ENCODE results near the gene OR2F2. TPM values are rescaled to one million over a fixed set of nuclear protein-coding genes. Genes with fewer than 3 reads are reported as not detected.

The OR2F2 gene
- total and polyA plus RNA-seq, 7 experiments from 2014 or later: not detected

- no peak for ATAC-seq
- Mint-ChIP-seq H3K27me3 (peaks cover 6 to 27% (median 19%) of the 10 kb centered on the region in 5 donors), H3K9me3 (peaks cover 0 to 11% (median 2%) of the 10 kb centered on the region in 11 donors), H3K4me3 (no peak overlapping the region), H3K36me3 (peaks cover 0 to 4% (median 0%) of the 10 kb centered on the region in 5 donors), H3K4me1 (no peaks in the 10 kb centered on the region), H3K27ac (no peak overlapping the region)
- no peaks in the 10 kb centered on the region for H3K4me1 ChIP-seq (ENCODE audit: control insufficient read depth in 2 of 2, insufficient read depth in 2 of 2, low read length in 2 of 2)
- ChIA-PET CTCF (no interaction called here), POLR2A (no interaction called here)
- H3K27me3 ChIP-seq (ENCODE audit: control insufficient read depth in 2 of 2, insufficient read depth in 2 of 2, low read length in 2 of 2): no peaks in the 10 kb centered on the region
- no peaks in the 10 kb centered on the region for H3K36me3 ChIP-seq (ENCODE audit: control insufficient read depth in 2 of 3, insufficient read depth in 3 of 3, low read length in 3 of 3)
- intact Hi-C loops (cut with micrococcal nuclease): no loop called here
- H3K9me3 ChIP-seq (ENCODE audit: control insufficient read depth in 2 of 3, low read length in 3 of 3): no peaks in the 10 kb centered on the region
- H3K4me3 ChIP-seq (ENCODE audit: low read length): no peak overlapping the region
- H3K27ac ChIP-seq (ENCODE audit: low read depth, low read length): no peak overlapping the region
- DNase-seq: no peak
These were observed 38.9 kb downstream of the OR2F2 start for GRCh38 chr7:143973870-143974416.

GRCh38 chr7:143974459-143974858 is 39.4 kb downstream of the OR2F2 start:
- no peaks in the 10 kb centered on the region for H3K9me3 ChIP-seq (ENCODE audit: control insufficient read depth in 2 of 3, low read length in 3 of 3)
- intact Hi-C loops (cut with micrococcal nuclease): no loop called here
- no peaks in the 10 kb centered on the region for H3K4me1 ChIP-seq (ENCODE audit: control insufficient read depth in 2 of 2, insufficient read depth in 2 of 2, low read length in 2 of 2)
- DNase-seq (no peak), ATAC-seq (no peak)
- no peak overlapping the region for H3K27ac ChIP-seq (ENCODE audit: low read depth, low read length)
- H3K36me3 Mint-ChIP-seq: peaks cover 0 to 4% (median 0%) of the 10 kb centered on the region in 5 donors
- H3K27me3 ChIP-seq (ENCODE audit: control insufficient read depth in 2 of 2, insufficient read depth in 2 of 2, low read length in 2 of 2): no peaks in the 10 kb centered on the region
- no peaks in the 10 kb centered on the region for H3K36me3 ChIP-seq (ENCODE audit: control insufficient read depth in 2 of 3, insufficient read depth in 3 of 3, low read length in 3 of 3)
- ChIA-PET POLR2A (no interaction called here), CTCF (no interaction called here)
- no peak overlapping the region for H3K4me3 ChIP-seq (ENCODE audit: low read length)
- no peak overlapping the region for H3K27ac Mint-ChIP-seq
- H3K4me1 Mint-ChIP-seq: no peaks in the 10 kb centered on the region
- H3K27me3 Mint-ChIP-seq: peaks cover 6 to 27% (median 18%) of the 10 kb centered on the region in 5 donors
- peaks cover 0 to 11% (median 2%) of the 10 kb centered on the region in 11 donors for H3K9me3 Mint-ChIP-seq
- no peak overlapping the region for H3K4me3 Mint-ChIP-seq

- no peak for ATAC-seq
- Histone ChIP-seq H3K36me3 (ENCODE audit: control insufficient read depth in 2 of 3, insufficient read depth in 3 of 3, low read length in 3 of 3) (no peaks in the 10 kb centered on the region), H3K9me3 (ENCODE audit: control insufficient read depth in 2 of 3, low read length in 3 of 3) (no peaks in the 10 kb centered on the region), H3K27me3 (ENCODE audit: control insufficient read depth in 2 of 2, insufficient read depth in 2 of 2, low read length in 2 of 2) (no peaks in the 10 kb centered on the region), H3K4me1 (ENCODE audit: control insufficient read depth in 2 of 2, insufficient read depth in 2 of 2, low read length in 2 of 2) (no peaks in the 10 kb centered on the region), H3K4me3 (ENCODE audit: low read length) (no peak overlapping the region), H3K27ac (ENCODE audit: low read depth, low read length) (no peak overlapping the region)
- Mint-ChIP-seq H3K27me3 (peaks cover 5 to 27% (median 14%) of the 10 kb centered on the region in 5 donors), H3K9me3 (peaks cover 0 to 11% (median 2%) of the 10 kb centered on the region in 11 donors), H3K4me1 (no peaks in the 10 kb centered on the region), H3K27ac (no peak overlapping the region), H3K36me3 (peaks cover 0 to 4% (median 0%) of the 10 kb centered on the region in 5 donors), H3K4me3 (no peak overlapping the region)
- no peak for DNase-seq
- intact Hi-C loops (cut with micrococcal nuclease): no loop called here
- POLR2A ChIA-PET: no interaction called here
- CTCF ChIA-PET: interaction anchor here (0.7 kb wide), 1 partner anchor 506 kb away, joined by 3 read pairs; no protein-coding TSS in a partner anchor
These were observed 40.6 kb downstream of the OR2F2 start for GRCh38 chr7:143975617-143976016.

- H3K27ac Mint-ChIP-seq: no peak overlapping the region
- ChIA-PET POLR2A (no interaction called here), CTCF (no interaction called here)
- no peaks in the 10 kb centered on the region for H3K4me1 ChIP-seq (ENCODE audit: control insufficient read depth in 2 of 2, insufficient read depth in 2 of 2, low read length in 2 of 2)
- H3K9me3 Mint-ChIP-seq: peaks cover 0 to 8% (median 0%) of the 10 kb centered on the region in 11 donors
- H3K27me3 ChIP-seq (ENCODE audit: control insufficient read depth in 2 of 2, insufficient read depth in 2 of 2, low read length in 2 of 2): no peaks in the 10 kb centered on the region
- no peak for DNase-seq
- ATAC-seq: no peak
- no peaks in the 10 kb centered on the region for H3K36me3 ChIP-seq (ENCODE audit: control insufficient read depth in 2 of 3, insufficient read depth in 3 of 3, low read length in 3 of 3)
- no peak overlapping the region for H3K4me3 ChIP-seq (ENCODE audit: low read length)
- H3K27ac ChIP-seq (ENCODE audit: low read depth, low read length): no peak overlapping the region
- no peak overlapping the region for H3K4me3 Mint-ChIP-seq
- intact Hi-C loops (cut with micrococcal nuclease): no loop called here
- no peaks in the 10 kb centered on the region for H3K4me1 Mint-ChIP-seq
- H3K27me3 Mint-ChIP-seq: peaks cover 0 to 18% (median 7%) of the 10 kb centered on the region in 5 donors
- no peaks in the 10 kb centered on the region for H3K36me3 Mint-ChIP-seq
- no peaks in the 10 kb centered on the region for H3K9me3 ChIP-seq (ENCODE audit: control insufficient read depth in 2 of 3, low read length in 3 of 3)
These were observed 43.6 kb downstream of the OR2F2 start for GRCh38 chr7:143978585-143978984.

GRCh38 chr7:143979359-143979758 is 44.3 kb downstream of the OR2F2 start:
- peaks cover 0 to 9% (median 0%) of the 10 kb centered on the region in 11 donors for H3K9me3 Mint-ChIP-seq
- peaks cover 0 to 17% (median 7%) of the 10 kb centered on the region in 5 donors for H3K27me3 Mint-ChIP-seq
- POLR2A ChIA-PET: no interaction called here

GRCh38 chr7:143979998-143980397 is 45.0 kb downstream of the OR2F2 start:
- no peak for ATAC-seq
- H3K4me1 ChIP-seq (ENCODE audit: control insufficient read depth in 2 of 2, insufficient read depth in 2 of 2, low read length in 2 of 2): no peaks in the 10 kb centered on the region
- Mint-ChIP-seq H3K27ac (no peak overlapping the region), H3K36me3 (no peaks in the 10 kb centered on the region), H3K4me3 (no peak overlapping the region), H3K9me3 (peaks cover 0 to 9% (median 0%) of the 10 kb centered on the region in 11 donors), H3K27me3 (peaks cover 0 to 12% (median 7%) of the 10 kb centered on the region in 5 donors), H3K4me1 (no peaks in the 10 kb centered on the region)
- intact Hi-C loops (cut with micrococcal nuclease): no loop called here
- no peak overlapping the region for H3K4me3 ChIP-seq (ENCODE audit: low read length)
- no peak for DNase-seq
- POLR2A ChIA-PET: no interaction called here
- CTCF ChIA-PET: no interaction called here
- no peaks in the 10 kb centered on the region for H3K27me3 ChIP-seq (ENCODE audit: control insufficient read depth in 2 of 2, insufficient read depth in 2 of 2, low read length in 2 of 2)
- no peak overlapping the region for H3K27ac ChIP-seq (ENCODE audit: low read depth, low read length)
- H3K36me3 ChIP-seq (ENCODE audit: control insufficient read depth in 2 of 3, insufficient read depth in 3 of 3, low read length in 3 of 3): no peaks in the 10 kb centered on the region
- no peaks in the 10 kb centered on the region for H3K9me3 ChIP-seq (ENCODE audit: control insufficient read depth in 2 of 3, low read length in 3 of 3)

More at GRCh38 chr7:143979359-143979758, 44.3 kb downstream of the OR2F2 start:
- Mint-ChIP-seq H3K4me1 (no peaks in the 10 kb centered on the region), H3K36me3 (no peaks in the 10 kb centered on the region), H3K4me3 (no peak overlapping the region), H3K27ac (no peak overlapping the region)
- Histone ChIP-seq H3K27me3 (ENCODE audit: control insufficient read depth in 2 of 2, insufficient read depth in 2 of 2, low read length in 2 of 2) (no peaks in the 10 kb centered on the region), H3K4me1 (ENCODE audit: control insufficient read depth in 2 of 2, insufficient read depth in 2 of 2, low read length in 2 of 2) (no peaks in the 10 kb centered on the region), H3K27ac (ENCODE audit: low read depth, low read length) (no peak overlapping the region), H3K4me3 (ENCODE audit: low read length) (no peak overlapping the region), H3K9me3 (ENCODE audit: control insufficient read depth in 2 of 3, low read length in 3 of 3) (no peaks in the 10 kb centered on the region), H3K36me3 (ENCODE audit: control insufficient read depth in 2 of 3, insufficient read depth in 3 of 3, low read length in 3 of 3) (no peaks in the 10 kb centered on the region)
- ATAC-seq (no peak), DNase-seq (no peak)
- CTCF ChIA-PET: interaction anchor here (0.6 kb wide), 1 partner anchor 83 kb away, joined by 3 read pairs; no protein-coding TSS in a partner anchor
- intact Hi-C loops (cut with micrococcal nuclease): no loop called here

All from naive thymus-derived CD4-positive, alpha-beta T cell (primary cell).